CD4-positive, alpha-beta T cell treated with Interferon gamma for 1 hour (primary cell): Measurements from ENCODE around the gene IGSF9B.
A peak's percentile ranks its signal among the peaks of the same experiment; 100 is the strongest.
"Not testable (repeated sequence)": the region's sequence is repeated elsewhere in the genome, so short reads cannot be mapped to it uniquely, and the experiment has no call there.

Experiments used
- DNase-seq: peaks from one replicate; pipeline ENCODE4 v3.0.0-alpha.2; 2020

Gene IGSF9B

GRCh38 chr11:133956650-133957633 is at the start of gene IGSF9B:
Gene IGSF9B, minus strand, starts transcription at chr11:133956968. Its CDS starts 214 bp downstream, at chr11:133956754.
- DNase-seq: peak; percentile 88

GRCh38 chr11:134004496-134005172 is 47.9 kb upstream of the IGSF9B start:
- DNase-seq: no peak

GRCh38 chr11:134003792-134004495 is 47.2 kb upstream of the IGSF9B start:
- no peak for DNase-seq

- DNase-seq: not testable (repeated sequence)
Measured at GRCh38 chr11:134002819-134003218, 46.1 kb upstream of the IGSF9B start.

GRCh38 chr11:134002338-134002737 is 45.6 kb upstream of the IGSF9B start:
- DNase-seq: not testable (repeated sequence)

GRCh38 chr11:134001596-134001995 is 44.8 kb upstream of the IGSF9B start:
- DNase-seq: no peak

- DNase-seq: no peak
Measured at GRCh38 chr11:134001088-134001487, 44.3 kb upstream of the IGSF9B start.

- DNase-seq: no peak
Measured at GRCh38 chr11:133999355-133999754, 42.6 kb upstream of the IGSF9B start.

GRCh38 chr11:133997554-133997953 is 40.8 kb upstream of the IGSF9B start:
- DNase-seq: no peak

- DNase-seq: no peak
Measured at GRCh38 chr11:133996671-133997070, 39.9 kb upstream of the IGSF9B start.

GRCh38 chr11:133995066-133995465 is 38.3 kb upstream of the IGSF9B start:
- no peak for DNase-seq

GRCh38 chr11:133993921-133994320 is 37.2 kb upstream of the IGSF9B start:
- no peak for DNase-seq

GRCh38 chr11:133993107-133993506 is 36.3 kb upstream of the IGSF9B start:
- DNase-seq: no peak

GRCh38 chr11:133992121-133992520 is 35.4 kb upstream of the IGSF9B start:
- no peak for DNase-seq

- no peak for DNase-seq
Measured at GRCh38 chr11:133991101-133991500, 34.3 kb upstream of the IGSF9B start.

- DNase-seq: no peak
Measured at GRCh38 chr11:133990501-133990900, 33.7 kb upstream of the IGSF9B start.

- DNase-seq: no peak
Measured at GRCh38 chr11:133988686-133989410, 32.1 kb upstream of the IGSF9B start.

- no peak for DNase-seq
Measured at GRCh38 chr11:133987171-133987570, 30.4 kb upstream of the IGSF9B start.

- DNase-seq: no peak
Measured at GRCh38 chr11:133985981-133986944, 29.5 kb upstream of the IGSF9B start.

- DNase-seq: no peak
Measured at GRCh38 chr11:133984828-133985227, 28.1 kb upstream of the IGSF9B start.

GRCh38 chr11:133983660-133984316 is 27.0 kb upstream of the IGSF9B start:
- no peak for DNase-seq
